GM12892 (cell line): ENCODE results near the gene CAV1.

ENCODE experiments used
- POLR2A ChIP-seq: IDR thresholded peaks from 2 replicates; pipeline ENCODE4 v1.6.1; 2011; ENCODE audit warnings: low read depth, low read length, control low read depth
- POLR2AphosphoS5 ChIP-seq: IDR thresholded peaks from 2 replicates; pipeline ENCODE4 v1.6.1; 2011; ENCODE audit warnings: low read depth, low read length, control low read depth

DNA sequence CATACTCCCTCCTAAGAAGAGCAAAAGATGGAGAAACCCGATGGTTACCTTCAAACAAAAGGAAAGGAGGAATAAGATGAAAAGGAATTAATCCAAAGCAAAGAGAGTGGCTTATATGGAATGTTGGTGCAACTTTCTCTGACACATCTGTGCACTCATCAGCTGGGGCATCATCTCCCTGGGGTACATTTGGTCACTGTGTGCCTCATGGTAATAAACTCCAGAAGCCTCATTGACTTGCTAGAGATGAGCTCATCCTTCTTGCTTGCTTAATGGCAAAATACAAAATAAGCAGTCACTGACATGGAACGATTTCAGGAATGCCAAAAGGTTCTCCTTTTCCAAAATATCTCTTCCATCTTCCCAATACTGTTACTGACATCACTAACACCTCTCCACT is 22.5 kb downstream of the CAV1 start:
- TF ChIP-seq POLR2A (no peak), POLR2AphosphoS5 (no peak)
